Panc1 (cell line): ENCODE data around the gene EIF3F. TPM values are rescaled to one million over a fixed set of nuclear protein-coding genes. Genes with fewer than 3 reads are reported as not detected.

Experiments
- ATAC-seq: fragments of 200-7000 bp; cut with Tn5 transposase; 2 replicates; pipeline ENCODE4 v1.9.1; 2020; ENCODE audit warnings: mild to moderate bottlenecking, moderate library complexity
- BruUV-seq: library from RNA; stranded (reverse); fragments of 400-500 nt; replicated peaks from 2 replicates; lab custom pipeline; 2021; lab: Mats Ljungman, UMichigan
- CTCF ChIA-PET: fragments of 300-600 bp; sonication (Branson Sonifier 250); formaldehyde crosslinking; loops from one replicate; lab custom pipeline; 2022; ENCODE audit warnings: antibody characterized with exemption; lab: Charles Lee
- POLR2A ChIA-PET: fragments of 300-600 bp; sonication (Branson Sonifier 250); formaldehyde crosslinking; loops from one replicate; lab custom pipeline; 2022; ENCODE audit warnings: antibody characterized with exemption; lab: Charles Lee
- DNase-seq: peaks from one replicate; pipeline ENCODE4 v3.0.0-alpha.2; 2010; ENCODE audit warnings: low read depth, low spot score
- H3K27ac ChIP-seq: 2 replicates; pipeline ENCODE4 v1.5.1; 2011; ENCODE audit warnings: mild to moderate bottlenecking, low read length, inconsistent platforms
- H3K27me3 ChIP-seq: fragments of 200-500 bp; sonication (Bioruptor generic); 2 replicates; pipeline ENCODE4 v1.6.0; 2014; ENCODE audit warnings: low read length, inconsistent platforms; ENCODE audit not compliant: control insufficient read depth, insufficient read depth
- H3K36me3 ChIP-seq: fragments of 200-500 bp; sonication (Bioruptor generic); 2 replicates; pipeline ENCODE4 v1.5.1; 2014; ENCODE audit warnings: inconsistent platforms, mild to moderate bottlenecking, low read length, moderate library complexity; ENCODE audit not compliant: control insufficient read depth, insufficient read depth
- H3K4me1 ChIP-seq: 2 replicates; pipeline ENCODE4 v1.5.1; 2011; ENCODE audit warnings: inconsistent platforms, mild to moderate bottlenecking, low read length, moderate library complexity; ENCODE audit not compliant: control insufficient read depth, insufficient read depth
- H3K4me3 ChIP-seq, 2 experiments: 2 replicates each; pipeline ENCODE4 v1.5.1; 2011 to 2012; ENCODE audit warnings: low read depth in 2 of 2, low read length in 2 of 2, mild to moderate bottlenecking in 2 of 2, inconsistent platforms in 1 of 2, moderate library complexity in 1 of 2
- H3K9me3 ChIP-seq: fragments of 200-500 bp; sonication (Bioruptor generic); 2 replicates; pipeline ENCODE4 v1.5.1; 2014; ENCODE audit warnings: low read depth, mild to moderate bottlenecking, inconsistent platforms, low read length, moderate library complexity; ENCODE audit not compliant: control insufficient read depth, insufficient read depth
- CTCF ChIP-seq: fragments of 450-650 bp; IDR thresholded peaks from 2 replicates; pipeline ENCODE4 v1.5.1; 2017; ENCODE audit warnings: mild to moderate bottlenecking
- POLR2AphosphoS5 ChIP-seq: IDR thresholded peaks from 2 replicates; pipeline ENCODE4 v1.6.1; 2012; ENCODE audit warnings: mild to moderate bottlenecking, low read depth, low read length, moderate library complexity
- REST ChIP-seq, 2 experiments: IDR thresholded peaks; 2 replicates each; pipeline ENCODE4 v1.6.1; 2011 to 2012; ENCODE audit warnings: low read depth in 2 of 2, control low read depth in 1 of 2, low read length in 1 of 2, mild to moderate bottlenecking in 1 of 2, moderate library complexity in 1 of 2; ENCODE audit not compliant: insufficient read depth in 1 of 2
- SIN3A ChIP-seq: IDR thresholded peaks from 2 replicates; pipeline ENCODE4 v1.6.1; 2012; ENCODE audit warnings: low read depth, mild to moderate bottlenecking, low read length, moderate library complexity, borderline replicate concordance; ENCODE audit not compliant: insufficient read depth
- TCF7L2 ChIP-seq: IDR thresholded peaks from 2 replicates; pipeline ENCODE4 v1.6.1; 2011; ENCODE audit warnings: mild to moderate bottlenecking, low read depth, low read length, inconsistent platforms
- in situ Hi-C: cut with HindIII; loops from 2 replicates; pipeline ENCODE4 v1.10.0; 2016; ENCODE audit warnings: low sequenced_read_pairs, low pct_unique_long_range_greater_than_20kb
- intact Hi-C: fragments of 100-400 bp; cut with micrococcal nuclease; formaldehyde crosslinking; loops from one replicate; pipeline ENCODE4 v1.10.0; 2022; ENCODE audit not compliant: unreplicated experiment
- total RNA-seq: library from RNA; stranded (reverse); gene quantifications from one replicate; pipeline ENCODE4 v1.2.1, GENCODE V29; 2021; ENCODE audit not compliant: unreplicated experiment

The EIF3F gene
- total RNA-seq, 1 experiment from 2014 or later = 387 TPM

DNA sequence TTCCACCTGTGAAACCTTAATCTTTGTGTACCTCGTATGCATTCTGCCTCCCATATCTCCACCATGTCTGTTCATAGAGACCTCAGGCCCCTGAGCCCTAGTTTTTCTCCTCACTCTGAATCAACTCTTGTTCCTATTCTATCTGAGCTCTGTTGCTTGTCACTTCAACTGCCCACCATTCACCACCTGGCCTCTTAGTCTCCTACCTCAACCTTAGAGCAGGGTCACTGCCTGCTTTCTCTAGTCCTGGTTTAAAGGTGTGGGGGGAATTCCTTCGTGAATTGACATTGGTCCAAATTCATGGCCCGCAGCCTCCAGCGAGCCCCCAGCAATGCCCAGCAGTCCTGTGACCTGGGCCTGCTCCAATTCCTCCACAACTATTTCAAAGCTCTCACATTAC, 54.4 kb downstream of the EIF3F start:
- no peak for ATAC-seq
- ChIA-PET CTCF (no interaction called here), POLR2A (no interaction called here)
- Histone ChIP-seq H3K4me1 (no peaks in the 10 kb centered on the region), H3K27me3 (peaks cover 12% of the 10 kb centered on the region), H3K27ac (no peak overlapping the region), H3K36me3 (no peaks in the 10 kb centered on the region), H3K9me3 (no peaks in the 10 kb centered on the region), H3K4me3 (no peak overlapping the region)
- intact Hi-C loops (no loop called here), in situ Hi-C loops (no loop called here)
- TF ChIP-seq REST (IDR thresholded peaks at IDR 0.05; ENCODE audit: insufficient read depth in 1 of 2, low read depth in 2 of 2, low read length in 1 of 2) = no peak
- no peak for TF ChIP-seq POLR2AphosphoS5
- TF ChIP-seq TCF7L2 = no peak
- TF ChIP-seq SIN3A = no peak
- no peak for TF ChIP-seq CTCF
- no TSS peak for BruUV-seq
- no peak for DNase-seq

DNA sequence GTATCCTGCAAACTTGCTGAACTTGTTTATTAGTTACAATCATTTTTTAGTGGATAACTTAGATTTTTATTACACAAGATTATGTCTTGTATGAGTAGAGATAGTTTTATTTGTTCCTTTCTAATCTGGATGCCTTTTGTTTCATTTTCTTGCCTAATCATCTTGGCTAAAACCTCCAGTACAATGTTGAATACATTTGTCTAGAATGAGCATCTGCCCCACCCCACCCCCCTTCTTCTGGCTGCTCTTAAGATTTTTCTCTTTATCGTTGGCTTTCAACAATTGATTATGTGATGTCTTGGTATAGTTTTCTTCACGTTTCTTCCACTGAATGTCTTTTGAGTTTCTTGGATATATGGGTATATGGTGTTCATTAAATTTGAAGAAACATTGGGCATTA, 56.6 kb downstream of the EIF3F start:
- BruUV-seq = no TSS peak
- intact Hi-C loops = no loop called here
- CTCF ChIA-PET = interaction anchor here (0.9 kb wide), 2 partner anchors 48 to 56 kb away, joined by 3 to 5 read pairs; no protein-coding TSS in a partner anchor

More for the DNA sequence above, 56.6 kb downstream of the EIF3F start:
- no peak overlapping the region for H3K27ac ChIP-seq
- DNase-seq (no peak), ATAC-seq (no peak)
- no peaks in the 10 kb centered on the region for H3K4me1 ChIP-seq
- H3K9me3 ChIP-seq = no peaks in the 10 kb centered on the region
- POLR2A ChIA-PET = interaction anchor here (0.6 kb wide), 1 partner anchor 1484 kb away, joined by 3 read pairs; no protein-coding TSS in a partner anchor
- H3K36me3 ChIP-seq = no peaks in the 10 kb centered on the region
- H3K27me3 ChIP-seq = peaks cover 12% of the 10 kb centered on the region
- TF ChIP-seq CTCF (no peak), SIN3A (no peak), REST (IDR thresholded peaks at IDR 0.05; ENCODE audit: insufficient read depth in 1 of 2, low read depth in 2 of 2, low read length in 1 of 2) (no peak), POLR2AphosphoS5 (no peak), TCF7L2 (no peak)
- H3K4me3 ChIP-seq = no peak overlapping the region
- in situ Hi-C loops = no loop called here
